Measurements from ENCODE around the gene SIN3A.
A peak's percentile ranks its signal among the peaks of the same experiment; 100 is the strongest.
"Not testable (repeated sequence)": the region's sequence is repeated elsewhere in the genome, so short reads cannot be mapped to it uniquely, and the experiment has no call there.

Gene SIN3A

DNA sequence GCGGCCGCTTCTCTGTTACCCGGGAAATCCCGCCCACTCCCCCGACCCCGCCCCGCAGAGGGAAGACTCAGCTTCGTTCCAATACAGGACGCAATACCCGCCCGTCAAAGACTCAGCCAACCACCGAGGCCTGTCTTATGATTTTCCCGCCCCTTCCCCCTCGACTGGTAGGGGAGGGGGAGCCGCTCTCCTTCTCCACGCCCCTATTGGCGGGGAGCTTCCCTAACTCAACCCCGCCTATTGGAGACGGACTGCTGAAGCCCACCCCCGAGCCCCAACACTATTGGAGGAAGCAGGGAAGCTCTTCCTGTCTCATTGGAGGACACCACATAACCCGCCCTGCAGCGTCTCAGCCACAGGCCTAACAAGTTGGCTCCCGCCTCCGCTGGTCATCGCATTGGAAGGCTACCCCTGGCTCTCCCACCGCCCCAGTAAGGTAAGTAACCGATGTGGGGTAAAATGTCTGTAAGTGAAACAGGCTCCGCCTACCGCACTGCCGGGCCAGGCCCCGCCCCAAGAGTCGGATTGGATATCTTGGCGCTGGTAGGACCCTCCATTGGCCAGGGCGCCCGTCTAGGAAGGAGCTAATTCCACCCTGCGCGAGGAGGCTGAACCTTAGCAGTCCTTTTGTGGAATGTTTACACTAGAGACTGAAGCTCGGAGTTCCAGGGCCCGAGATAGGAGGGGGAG, at the start of gene SIN3A:
SIN3A (minus strand) TSS at position 17 of the 690 bp plus-strand sequence. CDS start 21,315 bp downstream, outside the sequence.
- DNase-seq (ENCODE audit: low read depth, low spot score) = peak; percentile 99

DNA sequence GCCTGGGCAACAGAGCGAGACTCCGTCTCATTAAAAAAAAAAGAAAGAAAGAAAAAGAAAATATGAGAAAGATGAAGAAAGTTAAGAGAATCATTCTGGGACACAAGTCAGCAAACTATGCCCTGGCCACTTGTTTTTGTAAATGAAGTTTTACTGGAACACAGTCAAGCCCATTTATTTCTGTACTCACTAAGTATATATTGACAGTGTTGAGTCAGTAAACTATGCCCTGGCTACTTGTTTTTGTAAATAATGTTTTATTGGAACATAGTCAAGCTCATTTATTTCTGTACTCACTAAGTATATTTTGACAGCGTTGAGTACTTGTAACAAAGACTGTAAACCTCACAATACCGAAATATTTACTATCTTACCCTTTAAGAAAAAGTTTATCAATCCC, 42.2 kb upstream of the SIN3A start:
- no peak for DNase-seq (ENCODE audit: low read depth, low spot score)

DNA sequence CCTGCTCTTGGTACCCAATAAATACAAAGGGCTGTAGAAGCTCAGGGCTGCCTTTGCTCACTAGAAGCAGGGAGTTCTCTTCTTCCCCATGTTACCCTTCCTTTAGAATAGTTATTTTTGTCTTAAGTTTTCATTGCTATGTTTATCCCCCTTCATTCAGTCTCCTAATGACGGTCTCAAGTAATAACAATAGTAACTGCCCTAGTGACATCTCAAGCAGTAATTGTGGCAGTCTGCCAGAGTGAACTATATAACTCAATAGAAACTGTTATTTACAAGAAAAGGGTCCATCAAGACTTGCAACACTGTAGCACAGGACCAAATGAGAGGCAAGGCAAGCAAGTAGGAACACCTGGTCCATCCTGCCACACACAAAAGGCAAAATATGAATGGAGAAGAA, 32.5 kb upstream of the SIN3A start:
- no peak for DNase-seq (ENCODE audit: low read depth, low spot score)

DNA sequence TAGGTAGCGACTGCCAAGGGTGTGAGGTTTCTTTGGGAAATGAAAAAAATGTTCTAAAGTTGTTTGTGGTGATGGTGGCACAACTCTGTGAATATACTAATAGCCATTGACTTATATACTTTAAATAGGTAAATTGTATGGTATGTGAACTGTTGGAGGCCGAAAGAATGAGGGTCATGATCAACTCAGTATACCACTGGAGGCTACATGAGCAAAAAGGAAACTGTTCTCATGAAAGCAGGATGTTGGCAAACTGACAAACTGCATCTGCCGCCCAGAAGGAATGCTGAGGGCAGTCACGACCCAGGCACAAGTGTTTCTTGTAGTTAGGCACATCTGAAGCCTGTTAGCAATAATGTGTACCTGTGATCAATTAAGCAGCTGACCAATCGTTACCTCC, 32.1 kb upstream of the SIN3A start:
- DNase-seq (ENCODE audit: low read depth, low spot score) = not testable (repeated sequence)

DNA sequence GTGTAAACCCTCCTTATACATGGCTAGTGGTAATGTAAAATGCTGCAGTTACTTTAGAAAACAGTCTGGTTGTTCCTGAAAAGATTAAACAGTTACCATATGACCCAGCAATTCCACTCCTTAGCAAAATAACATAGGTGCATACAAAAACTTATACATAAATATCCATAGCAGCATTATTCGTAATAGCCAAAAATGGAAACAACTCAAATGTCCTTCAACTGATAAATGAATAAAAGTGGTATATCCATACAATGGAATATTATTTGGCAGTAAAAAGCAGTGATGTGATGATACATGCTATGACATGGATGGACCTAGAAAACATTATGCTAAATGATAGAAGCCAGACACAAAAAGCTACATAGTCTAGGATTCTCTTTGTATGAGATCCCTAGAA, 31.6 kb upstream of the SIN3A start:
- DNase-seq (ENCODE audit: low read depth, low spot score) = no peak

DNA sequence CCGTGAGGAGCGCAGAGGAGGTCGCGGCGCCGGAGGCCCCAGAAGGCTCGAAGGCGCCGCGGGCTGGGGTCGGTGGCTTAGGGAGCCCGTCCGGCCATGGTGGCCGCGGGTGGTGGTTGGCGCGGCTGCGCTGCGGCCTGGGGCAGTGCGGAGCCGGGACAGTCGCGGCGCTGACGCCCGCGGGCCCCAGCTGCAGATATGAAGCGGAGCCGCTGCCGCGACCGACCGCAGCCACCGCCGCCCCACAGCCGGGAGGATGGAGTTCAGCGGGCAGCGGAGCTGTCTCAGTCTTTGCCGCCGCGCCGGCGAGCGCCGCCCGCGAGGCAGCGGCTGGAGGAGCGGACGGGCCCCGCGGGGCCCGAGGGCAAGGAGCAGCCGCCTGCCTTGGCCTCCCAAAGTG, 29.0 kb upstream of the SIN3A start:
- not testable (repeated sequence) for DNase-seq (ENCODE audit: low read depth, low spot score)

DNA sequence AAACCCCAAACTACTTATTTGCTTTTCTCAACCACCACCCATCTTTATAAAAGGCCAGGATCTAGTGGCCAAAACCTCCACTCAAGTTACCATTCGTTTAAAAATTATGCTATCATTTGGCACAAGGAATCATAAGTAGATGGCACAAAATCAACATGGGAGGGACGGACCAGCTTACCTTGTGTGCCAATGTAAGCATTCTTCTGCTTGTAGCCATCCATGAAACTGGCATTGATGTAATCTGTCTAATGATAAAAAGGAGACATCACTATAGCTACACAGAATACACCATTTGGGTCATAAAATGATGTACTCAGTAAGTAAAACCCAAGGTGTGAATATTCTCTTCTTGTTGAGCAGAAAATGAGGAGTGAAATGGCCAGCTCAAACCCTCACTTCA, 28.2 kb upstream of the SIN3A start:
- no peak for DNase-seq (ENCODE audit: low read depth, low spot score)

DNA sequence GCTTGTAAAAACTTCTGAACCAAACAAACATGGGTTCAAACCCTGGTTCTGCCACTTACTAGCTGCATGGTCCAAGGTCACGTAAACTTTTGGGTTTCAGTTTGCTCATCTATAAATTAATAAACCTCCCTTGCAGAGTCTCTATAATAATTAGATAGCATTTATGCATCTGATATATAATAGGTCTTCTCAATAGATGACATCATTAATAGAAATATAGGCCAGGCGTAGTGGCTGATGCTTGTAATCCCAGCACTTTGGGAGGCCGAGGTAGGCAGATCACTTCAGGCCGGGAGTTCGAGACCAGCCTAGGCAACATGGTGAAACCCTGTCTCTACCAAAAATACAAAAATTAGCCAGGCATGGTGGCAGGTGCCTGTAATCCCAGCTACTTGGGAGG, 25.6 kb upstream of the SIN3A start:
- not testable (repeated sequence) for DNase-seq (ENCODE audit: low read depth, low spot score)

DNA sequence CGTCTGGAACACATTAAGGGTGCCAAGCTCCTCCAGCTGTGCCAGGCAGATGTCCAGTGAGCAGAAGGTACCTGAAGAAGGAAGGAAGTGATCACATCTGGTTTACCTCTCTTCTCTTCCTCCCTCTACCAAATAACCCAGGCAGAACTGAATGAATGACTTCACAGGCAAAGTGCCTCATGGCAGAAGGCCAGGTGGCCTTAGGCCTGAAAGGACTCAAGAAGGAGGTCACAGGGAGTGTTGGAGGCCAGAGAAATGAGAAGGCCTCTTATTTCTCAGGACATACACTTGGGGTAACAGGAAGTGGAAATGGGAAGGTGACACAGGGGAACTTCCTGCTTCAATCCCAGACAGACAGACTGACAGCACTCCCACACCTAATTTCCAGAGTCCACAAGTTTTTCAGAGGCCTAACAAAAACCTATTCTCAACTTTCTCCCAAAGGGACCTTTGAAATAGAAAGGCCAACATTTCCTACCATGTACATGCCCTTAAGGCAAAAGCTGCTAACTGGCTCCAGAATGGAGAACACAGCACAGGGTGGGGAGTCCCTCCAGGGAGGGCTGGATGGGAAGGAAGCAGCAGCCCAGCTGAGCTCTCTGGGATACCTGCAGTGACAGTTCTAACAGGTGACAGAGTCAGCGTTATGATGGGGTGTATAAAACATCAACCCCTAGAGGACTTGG, 17.6 kb upstream of the SIN3A start:
- no peak for DNase-seq (ENCODE audit: low read depth, low spot score)

DNA sequence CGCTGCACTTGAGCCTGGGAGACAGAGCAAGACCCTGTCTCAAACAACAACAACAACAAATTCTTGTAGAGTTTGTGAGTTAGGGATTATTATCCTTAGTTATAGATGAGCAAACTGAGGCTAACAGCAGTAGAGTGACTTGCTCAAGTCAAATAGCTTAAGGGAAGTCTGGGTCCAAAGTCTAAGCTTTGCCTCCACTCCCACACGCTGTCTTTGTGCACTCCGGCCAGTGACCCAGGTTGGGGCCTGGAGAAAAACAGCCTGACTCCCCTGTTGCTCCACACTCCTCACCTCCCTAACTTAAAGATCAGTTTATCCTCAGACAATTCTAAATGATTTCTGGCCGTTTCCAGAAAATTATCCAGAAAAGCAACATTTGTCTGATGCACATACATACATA, 9.2 kb upstream of the SIN3A start:
- no peak for DNase-seq (ENCODE audit: low read depth, low spot score)

DNA sequence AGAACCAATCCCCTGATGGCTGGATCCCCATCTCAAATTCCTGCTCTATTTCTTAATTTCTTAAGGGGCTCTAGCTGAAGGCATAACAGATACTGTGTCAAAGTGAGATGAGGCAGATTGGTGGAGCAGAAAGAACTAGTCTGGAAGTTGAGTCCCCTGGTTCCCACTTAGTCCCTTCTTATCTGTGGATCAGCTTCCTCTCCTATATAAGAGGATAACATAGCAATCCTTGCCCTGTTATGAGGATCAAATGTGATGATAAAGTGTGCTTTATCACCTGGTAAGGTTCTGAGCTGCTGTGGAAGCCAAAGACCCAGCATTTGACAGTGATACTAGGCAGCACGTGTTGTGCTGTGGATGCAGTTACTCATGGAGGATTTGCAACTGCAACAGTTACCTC, 8.1 kb upstream of the SIN3A start:
- no peak for DNase-seq (ENCODE audit: low read depth, low spot score)

DNA sequence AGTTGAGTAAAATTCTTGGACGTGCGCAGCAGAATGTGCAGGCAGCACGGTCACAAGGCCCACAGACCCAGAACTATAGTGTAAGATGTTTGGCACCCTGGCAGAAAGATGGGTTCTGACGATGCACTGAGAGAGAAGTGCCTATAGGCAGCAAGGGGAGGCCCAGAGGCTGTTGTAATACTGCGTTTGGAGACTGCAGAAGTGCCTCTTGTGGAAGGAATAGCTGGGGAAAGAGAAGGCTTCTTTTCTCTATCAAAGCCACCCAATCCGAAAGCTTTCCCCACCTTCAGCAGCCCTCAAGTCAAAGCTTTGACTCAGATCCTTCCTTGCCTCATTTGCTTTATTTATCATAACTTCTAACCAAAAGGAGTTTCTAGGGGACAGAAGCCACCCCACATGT, 5.2 kb upstream of the SIN3A start:
- DNase-seq (ENCODE audit: low read depth, low spot score) = no peak

DNA sequence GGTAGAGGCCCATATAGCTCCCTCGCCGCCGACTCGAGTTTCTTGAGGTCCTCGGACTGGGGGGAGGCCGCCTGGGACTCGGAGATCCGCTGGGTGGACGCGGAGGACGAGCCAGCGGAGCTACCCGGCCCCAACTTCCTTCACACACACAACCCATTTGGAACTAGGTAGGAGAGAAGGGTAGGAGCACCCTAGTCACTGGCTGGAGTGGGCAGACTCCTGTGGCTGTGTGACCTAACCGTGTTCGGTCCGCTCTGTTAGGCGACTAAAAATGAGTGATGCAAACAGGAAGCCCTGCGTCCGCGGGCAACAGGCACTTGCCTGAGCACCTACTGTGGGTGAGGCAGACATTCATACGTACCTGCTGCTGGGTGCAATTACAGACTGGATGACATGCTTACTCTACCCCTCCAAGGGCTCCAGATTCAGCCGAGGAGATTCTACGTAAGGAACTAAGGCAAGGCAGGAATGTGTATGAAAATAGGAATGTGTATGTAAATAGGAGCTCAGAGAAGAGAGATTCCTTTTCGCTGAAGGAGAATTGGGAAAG, 4.6 kb upstream of the SIN3A start:
- DNase-seq (ENCODE audit: low read depth, low spot score) = peak; percentile 38

DNA sequence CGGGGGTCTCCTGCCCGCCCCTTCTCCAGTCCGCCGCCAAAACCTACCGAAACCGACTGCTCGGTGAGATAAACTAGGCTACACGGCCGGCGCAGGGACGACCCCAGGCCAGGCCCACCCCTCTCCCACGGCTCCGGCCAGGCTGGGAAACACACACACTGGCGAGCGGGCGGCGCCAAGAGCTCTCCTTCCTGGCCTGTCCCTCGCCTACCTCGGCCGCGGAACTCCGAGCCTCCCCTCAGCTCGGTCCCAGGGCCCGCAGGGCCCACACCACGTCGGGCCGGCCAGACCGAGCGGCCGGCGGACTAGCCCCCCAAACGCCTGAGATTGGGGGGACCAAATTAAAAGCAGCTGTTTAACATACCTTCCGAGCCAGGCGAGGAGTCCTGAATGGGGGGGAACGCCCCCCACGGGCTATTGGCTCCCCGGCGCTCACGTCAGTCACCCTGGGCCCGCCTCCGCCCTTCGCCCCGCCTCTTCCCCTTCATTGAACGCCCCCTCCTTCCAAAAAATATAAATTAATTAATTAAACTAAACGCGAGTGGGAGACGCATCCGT, 4.0 kb upstream of the SIN3A start:
- peak; percentile 76 for DNase-seq (ENCODE audit: low read depth, low spot score)

DNA sequence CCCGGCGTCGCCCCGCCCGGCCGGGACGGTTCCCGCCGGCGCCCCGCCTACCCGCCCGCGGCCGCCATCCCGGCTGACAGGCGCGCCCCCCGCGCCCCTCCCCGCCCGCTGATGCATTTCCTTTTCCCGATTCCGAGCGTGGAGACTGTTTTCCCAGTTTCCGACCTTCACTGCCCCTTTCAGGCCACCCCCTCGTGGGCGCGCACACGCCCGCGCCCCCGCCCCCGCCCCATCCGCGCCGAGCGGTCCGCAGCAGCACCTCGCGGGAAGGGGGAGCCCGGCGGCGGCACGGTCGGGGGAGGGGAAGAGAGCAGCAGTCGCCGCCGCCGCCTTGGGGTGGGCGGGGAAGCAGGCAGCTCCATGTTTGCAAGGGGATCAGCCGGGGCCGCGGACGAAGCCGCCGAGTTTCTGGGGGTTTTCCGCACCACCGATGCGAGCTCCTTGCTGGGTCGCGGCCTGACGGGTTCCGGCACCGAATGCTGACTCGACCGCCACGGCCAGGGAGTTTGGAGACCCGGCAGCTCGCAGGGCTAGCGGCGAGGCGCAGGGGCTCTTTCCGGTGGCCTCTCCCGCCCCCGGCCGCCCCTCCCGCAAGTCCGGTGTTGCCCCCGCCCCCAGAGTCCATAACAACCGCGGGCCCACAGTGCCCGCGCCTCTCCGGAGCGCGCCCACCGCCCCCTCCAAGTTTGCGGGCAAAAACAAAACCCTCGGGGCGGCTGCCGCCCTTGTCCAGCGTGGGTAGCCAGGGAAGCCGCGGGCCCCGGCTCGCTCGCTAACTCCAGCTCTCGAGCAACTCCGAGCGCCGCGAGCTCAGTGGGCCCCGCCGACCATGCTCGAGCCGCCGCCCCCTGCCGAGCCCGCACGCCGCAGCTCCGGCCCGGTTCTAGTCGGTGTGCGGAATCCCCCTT, 3.2 kb upstream of the SIN3A start:
- DNase-seq (ENCODE audit: low read depth, low spot score) = peak; percentile 61

DNA sequence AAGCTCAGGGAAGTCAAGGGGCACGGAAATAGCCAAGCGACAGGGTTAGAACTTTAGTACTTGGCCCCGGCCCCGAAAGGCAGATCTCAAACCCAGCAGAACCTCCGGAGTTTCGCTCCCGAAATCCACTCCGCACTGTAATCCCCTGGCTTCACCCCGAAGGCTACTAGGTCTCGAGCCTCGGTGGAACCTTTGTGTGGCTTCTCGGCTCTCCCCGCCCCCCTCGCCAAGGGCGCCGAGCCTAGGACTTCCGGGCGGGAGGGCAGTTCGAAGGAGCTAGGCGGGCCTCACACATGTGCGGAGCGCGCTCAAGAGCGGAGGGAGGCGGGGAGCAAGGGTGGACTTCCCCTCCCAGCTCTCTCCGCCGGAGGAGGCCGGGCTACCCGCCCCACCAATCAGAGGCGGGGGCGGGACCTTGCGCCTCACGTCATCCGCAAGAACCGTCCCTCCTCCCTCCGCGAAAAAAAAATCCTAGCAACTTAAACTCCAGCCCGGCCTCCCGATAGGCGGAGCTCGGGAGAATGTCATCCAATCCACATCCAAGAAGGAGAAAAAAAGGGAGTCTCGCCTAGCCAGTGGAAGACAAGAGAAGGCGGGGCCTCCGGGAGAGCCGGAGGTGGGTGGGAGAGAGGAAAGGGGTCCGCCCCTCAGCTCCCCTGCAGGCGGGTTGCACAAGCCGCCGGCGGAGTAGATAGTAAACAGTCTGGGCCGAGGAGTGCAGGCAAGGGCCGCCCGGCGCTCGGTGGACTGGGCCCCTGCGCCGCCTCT, 2.4 kb upstream of the SIN3A start:
- peak; percentile 93 for DNase-seq (ENCODE audit: low read depth, low spot score)

DNA sequence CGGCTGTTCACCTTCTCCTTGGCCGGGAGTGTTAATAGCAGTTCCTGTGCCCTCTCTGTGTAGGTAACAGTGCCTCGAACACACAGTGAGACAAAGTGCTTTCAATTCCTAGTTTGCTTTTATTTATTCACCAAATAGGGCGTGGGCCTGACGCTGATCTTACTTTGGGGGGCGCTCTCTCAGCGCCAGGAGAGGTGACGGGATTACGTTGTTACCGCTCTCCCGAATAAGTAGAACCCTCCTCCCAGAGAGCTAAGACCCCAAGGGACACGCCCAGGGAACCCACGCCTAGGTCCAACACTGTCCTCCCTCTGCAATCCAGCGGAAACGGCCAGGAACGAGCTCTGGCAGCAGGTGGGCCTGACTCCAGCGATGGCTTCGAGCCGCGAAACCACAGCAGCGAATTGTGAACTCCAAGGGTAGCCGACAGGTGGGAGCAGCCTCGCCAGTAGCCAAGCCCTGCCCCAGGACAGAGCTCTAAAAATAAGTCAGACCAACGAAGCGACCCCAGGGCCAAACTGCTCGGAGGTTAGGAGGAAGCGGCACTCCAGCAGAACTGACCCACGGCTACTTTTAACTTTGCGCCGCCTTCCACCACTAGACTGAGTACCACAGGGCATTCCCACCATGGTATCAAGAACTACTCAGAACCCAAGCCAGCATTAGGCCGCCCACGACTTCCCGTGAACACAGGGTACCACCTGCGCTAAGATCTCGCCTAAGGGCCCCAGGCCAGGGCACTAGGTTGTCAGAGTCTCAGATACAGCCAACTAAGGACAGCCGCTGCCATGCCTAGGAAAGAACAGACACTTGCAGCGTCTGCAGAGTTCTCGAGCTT, 1.6 kb upstream of the SIN3A start:
- DNase-seq (ENCODE audit: low read depth, low spot score) = peak; percentile 47

DNA sequence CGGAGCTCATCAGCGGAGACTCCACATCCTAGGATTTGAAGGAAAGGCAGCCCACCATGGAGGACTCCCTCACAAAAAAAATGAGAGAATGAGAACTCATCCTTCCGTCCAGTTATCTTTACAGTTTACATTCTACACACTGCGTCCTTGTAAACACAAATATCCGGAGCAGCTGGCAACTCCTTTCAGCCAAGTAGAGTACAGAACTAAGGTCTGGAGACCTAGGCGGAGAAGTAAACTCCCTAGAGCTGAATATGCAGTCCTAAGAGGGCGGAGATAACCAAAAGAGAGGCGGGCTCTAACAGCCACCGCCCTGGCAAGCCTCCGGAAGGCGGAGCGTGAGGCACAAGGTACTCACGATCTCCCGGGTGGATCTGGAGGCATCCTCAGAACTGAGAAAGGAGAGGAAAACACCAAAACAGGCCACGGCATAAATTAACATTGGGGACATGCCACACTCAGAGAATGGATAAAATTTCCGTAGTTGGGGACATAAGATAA, 924 bp upstream of the SIN3A start:
- DNase-seq (ENCODE audit: low read depth, low spot score) = peak; percentile 66

DNA sequence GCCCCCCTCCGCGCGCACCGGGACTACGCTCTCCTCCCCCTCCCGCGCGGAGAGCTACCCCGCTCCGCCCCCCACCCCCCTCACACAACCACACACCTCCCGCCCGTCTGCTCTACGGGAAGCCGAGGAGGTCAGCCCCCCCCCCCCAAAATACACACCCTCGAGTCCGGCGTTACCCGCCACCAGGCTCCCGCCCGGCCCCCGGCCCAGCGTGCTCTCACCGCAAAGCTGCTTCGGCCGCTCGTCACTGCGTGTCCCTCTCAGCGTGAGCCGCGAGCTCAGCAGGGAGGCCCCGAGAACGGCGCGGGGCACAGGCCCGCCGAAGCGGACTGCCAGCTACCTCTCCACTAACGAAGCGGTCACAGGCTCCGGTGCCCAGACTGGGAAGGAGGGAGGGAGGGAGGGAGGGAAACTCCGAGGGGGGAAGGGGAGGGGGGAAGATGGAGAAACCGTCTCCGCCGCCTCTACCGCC, 252 bp downstream of the SIN3A start:
- DNase-seq (ENCODE audit: low read depth, low spot score) = no peak
